NCI-H128 (cell line): Measurements from ENCODE around the gene ANGPTL2.

Experiments used
- DNase-seq: peaks from one replicate; lab custom pipeline; 2025; ENCODE audit not compliant: unreplicated experiment; lab: John Stamatoyannopoulos, UW

The ANGPTL2 gene

DNA sequence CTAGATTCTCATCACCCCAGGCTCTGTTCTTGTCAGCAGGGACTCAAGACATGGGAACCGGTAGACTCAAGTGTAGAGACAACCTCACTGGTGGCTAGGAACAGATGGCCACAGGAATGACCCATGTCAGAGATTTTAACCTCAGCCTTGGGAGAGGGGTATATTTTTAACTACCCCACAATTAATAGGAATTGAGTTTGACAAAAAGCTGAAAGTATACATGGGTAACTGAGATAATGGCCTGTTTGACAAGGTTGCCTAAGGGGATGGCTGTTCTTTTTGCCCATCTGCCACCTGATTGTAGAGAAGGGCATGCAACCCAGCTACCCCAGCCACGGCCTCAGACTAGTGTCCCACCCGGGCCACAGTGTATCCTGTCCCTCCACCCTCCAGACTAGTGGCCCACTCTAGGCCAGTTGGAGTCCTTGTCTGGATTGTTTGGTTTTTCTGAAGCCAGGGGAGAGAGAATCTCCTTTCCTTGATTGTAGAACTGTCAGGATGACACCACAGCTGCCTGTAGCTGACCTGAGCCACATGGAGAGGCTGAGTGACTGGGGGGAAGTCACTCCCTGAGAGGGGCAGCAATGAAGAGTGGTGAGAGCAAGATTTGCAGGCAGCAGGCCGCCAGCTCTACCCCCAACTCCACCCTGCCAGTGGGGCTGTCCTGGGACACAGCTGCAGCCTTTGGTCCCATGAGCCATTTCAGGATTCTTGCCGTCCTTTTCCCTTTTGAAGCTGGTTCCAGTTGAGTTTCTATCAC, 14.6 kb upstream of the ANGPTL2 start:
- DNase-seq = no peak

DNA sequence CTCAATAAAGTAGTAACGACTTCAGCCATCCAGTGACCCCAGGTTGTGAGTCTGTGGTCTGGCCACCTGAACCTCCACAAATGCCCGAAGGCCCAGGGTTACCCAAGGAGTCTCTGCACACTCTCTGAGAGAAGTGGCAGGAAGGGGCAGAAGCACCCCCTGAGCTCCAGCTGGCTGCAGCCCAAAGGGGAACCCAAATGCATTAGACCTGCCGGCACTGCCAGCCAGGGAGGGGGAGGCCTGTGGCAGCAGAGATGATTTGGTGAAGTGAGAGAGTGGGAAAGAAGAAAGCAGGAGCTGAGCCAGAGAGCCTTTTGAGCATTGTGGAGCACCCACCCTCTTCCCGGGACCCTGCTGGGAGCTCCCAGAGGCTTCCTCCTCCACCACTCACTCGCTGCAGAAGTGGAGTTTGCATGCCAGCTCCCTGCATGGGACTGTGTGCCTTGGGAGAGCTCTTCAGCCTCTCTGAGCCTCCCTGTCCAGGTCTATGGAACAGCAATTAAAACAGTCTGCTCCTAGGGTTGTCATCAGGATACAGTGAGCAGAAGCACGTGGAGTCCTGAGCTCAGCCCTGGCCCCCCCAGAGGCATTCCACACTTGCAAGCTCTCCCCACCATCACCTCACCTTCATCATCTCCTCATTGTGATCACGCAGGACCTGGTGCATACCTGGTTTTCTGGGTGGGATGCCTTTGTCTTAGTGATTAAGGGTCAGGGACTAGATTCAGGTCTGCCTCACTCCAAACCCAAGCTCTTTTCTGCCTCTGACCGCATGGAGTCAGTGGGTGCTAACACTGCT, 13.8 kb upstream of the ANGPTL2 start:
- no peak for DNase-seq

DNA sequence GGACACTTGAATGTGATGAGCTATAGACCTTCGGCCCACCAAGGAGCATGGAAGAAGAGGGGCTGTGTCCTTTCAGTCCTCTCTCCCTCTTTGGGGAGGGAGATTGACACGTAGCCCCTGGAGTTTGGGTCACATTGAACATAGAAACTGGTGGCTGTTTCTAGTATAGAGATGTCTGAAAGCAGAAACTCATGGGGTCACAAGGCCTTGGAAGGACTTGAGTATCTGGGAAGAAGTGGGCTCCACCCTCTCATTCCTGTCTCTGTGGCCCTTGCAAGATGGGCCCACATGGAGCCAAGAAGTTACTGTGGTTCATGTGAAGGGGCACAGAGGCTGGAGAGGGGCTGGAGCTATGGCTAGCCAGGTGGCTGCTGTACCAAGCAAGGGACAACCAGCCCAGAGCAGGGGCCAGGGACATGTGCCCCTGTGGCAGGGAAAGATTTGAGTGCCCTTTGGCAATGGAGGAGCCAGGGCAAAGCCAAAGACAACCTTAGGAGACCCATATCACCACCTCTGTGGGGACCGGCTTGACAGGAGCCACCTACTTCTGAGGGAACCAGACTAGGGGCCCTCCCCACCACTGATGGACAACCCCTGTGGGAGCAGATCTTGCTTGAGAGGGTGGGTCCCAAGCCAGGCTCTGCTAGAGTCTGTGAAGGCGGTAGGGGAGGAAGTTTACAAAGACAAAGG, 12.8 kb upstream of the ANGPTL2 start:
- DNase-seq = no peak

DNA sequence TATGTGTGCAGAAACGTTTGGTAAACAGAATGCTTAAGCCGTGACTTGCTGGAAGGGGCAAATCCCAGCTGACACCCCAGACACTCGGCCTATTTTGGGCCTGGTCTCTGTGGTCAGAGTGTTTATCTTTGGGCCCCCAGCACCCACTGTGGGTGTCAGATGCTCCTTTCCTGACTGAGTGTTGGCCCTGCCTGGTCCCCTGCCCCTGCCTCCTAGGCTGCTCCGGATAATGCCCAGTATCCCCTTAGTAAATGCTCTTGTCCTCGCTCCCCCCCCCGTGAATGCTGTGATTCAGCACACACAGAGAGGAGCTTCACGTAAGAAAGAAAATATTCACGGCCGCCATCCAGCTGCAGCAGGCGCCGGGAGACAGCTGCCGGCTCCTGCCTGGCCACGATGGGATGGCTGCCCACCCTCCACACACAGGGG, 11.3 kb upstream of the ANGPTL2 start:
- DNase-seq = no peak

DNA sequence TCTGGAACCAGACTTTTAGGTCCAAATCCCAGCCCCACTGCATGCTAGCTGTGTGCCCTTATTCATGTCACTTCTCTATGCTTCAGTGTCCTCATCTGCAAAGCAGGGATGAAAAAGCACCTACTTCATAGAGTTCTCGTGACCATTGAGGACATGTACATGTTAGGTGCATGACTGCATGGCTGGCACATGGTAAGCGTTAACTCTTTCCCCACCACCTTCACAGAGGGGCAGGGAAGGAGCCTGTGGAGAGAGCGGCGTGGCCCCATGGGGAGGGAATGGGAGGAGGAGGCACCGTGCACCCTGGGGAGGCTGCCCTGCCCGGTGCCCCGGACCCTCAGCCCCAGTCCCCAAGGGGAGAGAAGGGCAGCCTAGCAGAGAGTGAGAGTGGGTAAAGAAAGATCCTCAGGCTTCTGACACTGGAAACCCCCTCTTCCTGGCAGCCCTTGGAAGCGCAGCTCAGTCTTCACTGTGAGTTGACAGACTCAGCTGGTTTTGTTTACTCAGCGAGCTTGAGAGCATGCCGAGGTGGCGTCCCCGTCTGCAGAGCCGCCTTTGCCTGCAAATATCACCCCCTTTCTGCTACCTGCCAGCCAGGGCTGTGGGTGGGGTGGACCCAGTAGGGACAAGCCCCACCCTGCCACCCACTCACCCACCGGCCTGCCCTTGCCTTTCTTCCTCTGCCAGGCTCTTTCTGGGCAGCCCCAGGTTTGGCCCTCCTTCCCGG, 10.6 kb upstream of the ANGPTL2 start:
- peak; percentile 41 for DNase-seq

DNA sequence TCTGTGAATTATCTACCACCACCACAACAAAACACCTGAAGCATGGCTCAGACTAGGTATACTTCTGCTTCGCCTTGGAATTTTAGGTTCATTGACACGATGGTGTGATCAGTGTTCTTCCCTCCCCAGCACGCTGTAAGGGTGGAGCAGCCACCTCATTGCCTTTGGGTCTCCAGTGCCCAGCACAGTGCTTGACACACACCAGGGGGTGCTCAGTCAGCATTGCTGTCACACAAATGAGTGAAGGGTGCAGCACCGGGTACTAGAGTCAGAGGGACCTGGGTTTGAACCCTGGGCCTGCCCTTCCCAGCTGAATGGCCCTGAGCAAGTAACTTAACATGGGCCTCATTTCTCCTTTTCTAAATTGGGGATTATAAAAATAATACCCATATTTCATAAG, 9.9 kb upstream of the ANGPTL2 start:
- no peak for DNase-seq

DNA sequence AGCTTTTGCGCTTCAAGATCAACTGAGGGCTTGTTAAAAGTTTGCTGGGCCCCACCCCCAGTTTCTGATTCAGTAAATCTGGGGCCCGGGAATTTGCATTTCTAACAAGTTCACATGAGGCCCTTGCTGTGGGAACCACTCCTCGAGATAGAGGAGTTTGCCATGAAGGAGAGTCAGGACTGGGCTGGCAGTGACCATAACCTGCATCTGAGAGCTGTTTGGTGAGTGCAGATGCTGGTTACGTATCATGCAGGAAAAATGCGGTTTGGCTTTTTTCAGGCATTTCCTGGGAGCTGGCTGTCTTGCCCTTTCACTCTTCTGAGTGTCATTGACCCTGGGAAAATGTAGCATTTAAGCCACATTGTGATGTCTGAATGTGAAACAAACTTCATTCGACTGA, 9.4 kb upstream of the ANGPTL2 start:
- DNase-seq = no peak

DNA sequence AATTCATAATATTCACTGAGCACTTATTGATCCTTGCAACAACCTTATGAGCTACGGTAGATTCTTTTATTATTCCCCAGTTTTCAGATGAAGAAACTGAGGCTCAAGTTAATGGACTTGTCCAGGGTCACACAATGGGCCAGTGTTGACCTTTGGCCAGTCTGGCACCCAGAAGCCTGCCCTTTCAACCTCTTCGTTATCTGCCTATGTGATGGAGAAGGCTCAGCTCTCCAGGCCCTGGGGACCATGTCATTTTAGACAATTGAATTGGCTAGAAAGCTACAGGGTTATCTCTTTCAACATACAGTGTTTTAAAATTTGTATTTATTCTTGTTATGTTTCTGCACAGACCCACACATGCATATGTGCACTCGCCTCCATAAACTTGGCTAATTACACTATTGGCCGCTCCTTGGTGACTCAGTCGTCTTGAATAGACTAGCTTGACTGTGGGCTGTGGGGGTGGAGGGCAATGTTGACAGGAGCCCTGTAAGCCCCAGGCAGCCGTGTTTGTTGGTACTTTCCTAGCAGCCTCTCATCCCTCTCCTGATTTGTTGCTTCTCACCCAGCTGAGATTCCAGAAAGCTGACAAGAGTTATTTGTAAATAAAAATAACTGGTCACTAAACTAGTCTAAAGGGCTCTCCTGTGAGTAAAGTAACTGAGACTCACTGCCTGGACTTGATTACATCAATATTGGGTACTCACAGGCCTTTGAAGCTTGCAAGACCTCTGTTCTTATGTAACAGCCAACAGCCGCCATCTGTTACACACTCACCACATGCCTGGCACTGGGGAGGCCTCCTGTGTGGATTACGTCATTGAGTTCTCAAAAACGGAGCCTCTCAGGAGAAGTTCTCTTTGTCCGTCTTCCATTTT, 8.5 kb upstream of the ANGPTL2 start:
- no peak for DNase-seq

DNA sequence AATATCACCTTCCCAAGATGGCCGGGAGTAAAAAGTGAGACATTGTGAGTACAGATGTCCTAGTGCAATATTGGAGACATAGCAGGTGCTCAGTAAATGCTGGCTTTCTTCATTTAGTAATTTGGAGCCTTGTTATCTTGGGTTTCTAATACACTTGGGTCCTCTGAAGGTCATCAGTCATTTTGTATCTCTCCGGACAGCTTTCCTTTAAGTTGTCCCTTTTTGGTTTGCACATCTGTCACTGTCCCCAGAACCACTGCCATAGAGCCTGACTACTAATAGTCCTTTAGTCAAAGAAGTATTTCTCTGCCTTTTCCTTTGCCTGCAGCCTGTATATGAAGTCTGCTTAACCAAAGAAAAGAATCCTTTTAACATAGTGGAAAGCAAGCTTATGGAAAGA, 7.8 kb upstream of the ANGPTL2 start:
- no peak for DNase-seq

DNA sequence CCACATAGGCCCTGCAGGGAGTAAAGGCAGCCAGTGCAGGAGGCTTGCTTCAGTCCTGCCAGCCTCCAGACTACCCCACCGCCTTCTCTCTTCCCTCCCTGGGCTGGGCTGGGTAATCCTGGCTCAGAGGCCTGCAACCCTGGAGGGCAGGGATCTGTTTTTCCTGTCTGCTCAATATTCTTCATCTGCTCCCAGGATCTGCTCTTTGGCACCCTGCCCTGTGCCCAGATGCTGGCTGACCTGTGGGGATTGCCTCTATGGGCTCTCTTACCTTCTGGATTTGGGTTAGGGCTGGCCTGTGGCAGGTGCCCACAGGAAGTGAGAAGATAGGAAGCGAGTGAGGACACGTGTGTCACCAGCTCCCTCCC, 7.3 kb upstream of the ANGPTL2 start:
- DNase-seq = no peak

DNA sequence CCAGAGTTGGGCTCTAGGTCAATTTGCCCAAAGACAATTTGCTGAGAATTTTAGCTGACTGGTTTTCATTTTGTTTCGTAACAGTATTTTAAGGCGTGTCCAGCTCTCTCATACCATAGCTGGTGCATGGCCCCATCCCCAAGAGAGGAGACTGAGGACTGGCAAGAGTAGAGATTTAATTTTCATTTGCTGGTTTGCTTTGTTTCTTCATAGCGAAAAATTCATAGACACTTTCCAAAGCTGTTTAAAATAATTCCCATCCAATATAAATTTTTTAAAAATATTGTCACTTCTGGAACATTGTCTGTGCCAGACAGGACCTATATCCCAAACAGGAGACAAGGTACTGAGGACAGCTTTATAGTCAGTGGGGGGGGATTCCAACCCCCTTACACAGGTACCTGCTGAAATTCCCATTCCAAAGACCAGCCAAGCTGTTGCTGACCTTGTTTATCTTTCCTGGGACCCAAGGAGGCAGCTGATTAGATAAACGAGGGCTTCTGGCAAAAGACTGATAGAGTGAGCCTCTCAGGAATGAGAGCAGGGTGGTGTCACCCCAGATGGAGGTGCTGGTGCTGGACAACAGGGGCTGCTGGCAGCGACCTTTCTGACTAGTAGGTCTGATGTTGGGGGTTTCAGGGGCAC, 6.8 kb upstream of the ANGPTL2 start:
- DNase-seq = no peak

DNA sequence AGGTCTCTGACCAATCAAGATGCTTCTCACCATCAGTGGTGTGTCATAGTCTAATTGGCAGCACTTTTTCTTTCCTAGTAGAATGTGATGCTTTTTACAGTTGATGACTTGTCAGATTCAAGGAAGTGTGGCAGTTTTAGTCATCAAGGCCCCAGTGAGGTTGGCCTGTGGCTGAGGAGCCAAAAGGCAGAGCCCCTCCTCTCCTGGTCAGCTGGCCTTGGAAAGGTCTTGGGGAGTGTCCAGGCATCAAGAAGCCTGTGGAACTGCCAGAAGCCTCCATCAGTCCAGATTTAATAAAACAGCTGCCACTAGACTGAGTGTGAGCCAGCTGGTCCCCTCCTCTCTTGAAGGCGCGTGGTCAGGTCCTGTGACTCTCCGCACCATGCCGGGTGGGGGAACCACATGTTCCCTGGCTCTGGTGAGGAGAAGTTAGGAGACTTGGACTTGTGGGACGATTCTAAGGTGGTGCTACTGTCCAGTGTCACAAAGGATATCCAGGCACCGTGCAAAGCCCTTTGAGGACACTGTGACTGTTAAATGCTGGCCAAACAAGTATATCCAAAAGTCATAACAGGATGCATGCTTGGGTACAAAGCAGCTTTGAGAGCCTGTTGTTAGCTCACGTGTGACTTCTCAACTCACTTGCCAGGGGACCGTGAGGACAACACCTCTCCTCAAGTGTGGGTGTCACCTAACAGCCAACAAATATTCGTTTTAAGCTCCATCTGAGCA, 6.1 kb upstream of the ANGPTL2 start:
- no peak for DNase-seq

DNA sequence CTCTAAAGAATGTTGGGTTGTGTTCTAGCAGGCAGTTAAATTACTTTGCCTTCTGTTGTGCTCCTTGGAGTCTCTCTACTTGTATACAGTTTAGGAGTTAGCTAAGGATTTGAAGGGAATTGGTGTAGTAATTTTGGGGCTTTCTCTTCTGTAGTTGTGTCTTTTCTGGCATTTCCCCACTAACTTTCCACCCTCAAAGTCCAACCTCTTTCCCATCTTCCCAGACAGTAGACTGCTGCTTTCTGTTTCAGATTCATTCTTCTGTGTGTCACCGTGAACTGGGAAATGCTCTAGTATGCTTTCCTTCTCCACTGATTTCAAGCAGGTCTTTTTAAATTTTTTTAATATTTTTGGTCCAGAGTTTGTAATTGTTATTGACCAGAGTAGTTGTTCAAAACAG, 4.5 kb upstream of the ANGPTL2 start:
- DNase-seq = no peak

DNA sequence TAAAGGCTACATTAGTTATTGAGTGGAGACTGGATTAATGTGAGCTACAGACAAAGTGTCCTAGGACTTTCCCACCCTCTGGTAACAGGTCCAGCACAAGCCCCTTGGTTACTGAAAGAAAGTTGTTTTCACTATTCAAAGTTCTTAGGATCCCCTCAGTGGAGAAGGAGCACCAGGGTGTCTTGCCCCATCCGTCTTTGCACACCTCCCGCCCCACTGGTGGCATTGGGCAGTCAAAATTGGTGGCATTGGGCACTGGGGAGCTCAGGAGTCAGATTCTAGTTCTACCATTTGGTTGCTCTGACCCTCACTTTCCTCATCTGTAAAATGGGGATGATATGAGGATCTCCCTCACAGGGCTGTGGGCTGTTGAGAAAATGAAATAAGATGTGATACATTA, 2.4 kb upstream of the ANGPTL2 start:
- no peak for DNase-seq

DNA sequence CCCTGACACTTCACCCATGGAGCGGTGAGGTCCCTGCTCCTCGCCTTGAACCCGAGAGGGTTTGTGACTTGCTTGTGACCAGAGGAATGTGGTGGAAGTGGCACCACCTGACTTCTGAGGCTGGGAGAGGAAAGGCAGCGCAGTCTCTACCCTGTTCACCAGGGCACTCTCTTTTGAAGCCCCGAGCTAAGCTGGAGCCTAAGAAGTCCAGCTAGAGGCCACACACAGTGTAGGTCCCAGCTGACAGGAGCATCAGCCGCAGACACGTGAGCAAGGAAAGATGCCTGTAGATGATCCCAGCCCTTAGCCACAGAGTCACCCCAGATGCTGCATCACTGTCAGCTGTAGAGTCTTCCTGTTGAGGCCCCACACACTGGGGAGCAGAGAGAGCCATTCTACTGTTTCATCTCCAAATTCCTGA, 1.7 kb upstream of the ANGPTL2 start:
- no peak for DNase-seq

DNA sequence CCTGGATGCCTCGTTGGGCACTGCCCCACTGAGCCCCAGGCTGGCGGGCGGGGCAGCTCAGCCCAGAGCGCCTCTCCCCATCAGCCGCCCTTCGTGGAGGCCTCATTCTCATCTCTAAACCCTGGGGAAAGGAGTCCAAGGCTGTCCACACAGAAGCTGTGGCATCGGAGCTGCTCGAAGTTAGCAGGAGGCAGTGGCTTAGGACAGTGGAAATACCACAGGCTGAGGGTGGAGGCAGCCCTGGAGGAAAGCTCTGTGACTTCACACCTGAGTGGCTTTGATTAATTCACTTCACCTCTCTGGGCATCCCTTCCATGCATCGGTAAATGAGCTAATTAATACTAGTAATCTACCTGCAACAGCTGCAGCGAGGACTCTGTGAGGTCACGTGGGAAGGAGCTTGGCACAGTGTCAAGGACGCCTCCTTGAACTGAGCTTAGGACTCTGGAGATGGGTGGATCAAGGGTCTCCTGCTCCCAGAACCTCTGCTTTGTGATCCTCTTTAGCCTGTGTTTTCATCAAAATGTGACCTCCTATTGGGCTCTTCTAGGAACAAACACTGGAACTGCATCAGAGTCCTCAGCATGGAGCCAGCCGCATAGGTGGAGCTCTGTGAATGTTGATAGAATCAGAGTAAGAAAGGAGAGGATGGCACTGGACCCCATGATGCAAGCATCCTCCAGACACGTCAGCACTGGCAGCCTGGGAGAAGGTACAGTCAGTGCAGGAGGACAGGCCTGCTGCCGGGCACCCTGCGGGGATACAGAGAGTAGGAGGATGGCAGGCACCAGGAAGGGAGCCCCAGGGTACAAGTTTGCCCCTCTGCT, 842 bp upstream of the ANGPTL2 start:
- peak; percentile 38 for DNase-seq

DNA sequence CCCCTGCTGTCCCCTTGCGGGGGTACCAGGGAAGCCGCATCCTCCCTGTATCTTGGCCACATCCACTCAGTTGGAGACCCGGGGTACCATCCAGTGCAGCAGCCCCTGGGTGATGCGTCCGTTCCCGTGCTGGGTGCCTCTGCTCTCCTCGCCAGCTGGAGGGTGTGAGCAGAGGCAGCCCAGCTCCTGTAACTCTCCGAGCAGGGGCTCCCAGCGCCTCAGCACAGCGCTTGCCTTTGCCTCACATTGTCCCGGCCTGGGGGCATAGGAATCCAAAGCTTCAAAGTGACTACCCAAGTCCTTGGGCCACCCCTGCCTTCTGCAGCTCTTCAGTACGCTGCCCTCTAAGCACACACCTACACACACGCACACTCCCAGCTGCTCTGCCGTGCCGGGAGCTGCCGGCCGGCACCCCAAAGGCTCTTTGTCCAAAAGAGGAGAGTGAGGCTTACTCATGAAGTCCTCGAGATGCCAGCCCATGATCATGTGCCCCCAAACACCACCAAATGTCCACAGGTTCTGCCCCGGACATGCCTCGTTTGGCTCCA, 733 bp downstream of the ANGPTL2 start:
- no peak for DNase-seq

DNA sequence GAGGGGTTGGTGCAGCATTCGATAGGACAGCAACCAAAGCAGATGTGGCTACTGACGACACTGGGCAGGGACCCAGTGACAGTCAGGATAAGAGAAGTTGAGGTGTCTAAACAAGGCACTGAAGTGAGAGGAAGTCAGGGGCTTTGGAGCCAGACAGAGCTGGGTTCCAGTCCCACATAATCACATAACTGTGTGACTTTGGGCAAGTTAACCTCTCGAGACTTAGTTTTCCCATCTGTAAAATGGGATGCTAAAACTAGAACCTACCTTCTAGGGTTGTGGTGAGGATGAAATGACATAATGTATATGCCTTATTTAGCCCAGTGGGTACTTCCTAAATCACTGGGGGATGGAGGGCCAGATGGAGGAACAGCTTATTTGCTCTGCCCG, 3.1 kb downstream of the ANGPTL2 start:
- DNase-seq = no peak
